Hepatocyte (in vitro differentiated cells): ENCODE data around the gene LRRC31. TPM values are rescaled to one million over a fixed set of nuclear protein-coding genes. Genes with fewer than 3 reads are reported as not detected.

Experiments used
- DNase-seq: peaks from one replicate; pipeline ENCODE4 v3.0.0-alpha.2; 2016; ENCODE audit warnings: low spot score
- H2AFZ ChIP-seq: fragments of 200-600 bp; sonication (generic); 2 replicates; pipeline ENCODE4 v1.6.0; 2016; ENCODE audit warnings: antibody characterized with exemption, mild to moderate bottlenecking
- H3K27ac ChIP-seq: fragments of 200-600 bp; sonication (generic); 2 replicates; pipeline ENCODE4 v1.5.1; 2016; ENCODE audit warnings: mild to moderate bottlenecking
- H3K27me3 ChIP-seq: fragments of 200-600 bp; sonication (generic); 2 replicates; pipeline ENCODE4 v1.6.1; 2016
- H3K36me3 ChIP-seq: fragments of 200-600 bp; sonication (generic); replicated peaks from 2 replicates; pipeline ENCODE4 v1.5.1; 2016; ENCODE audit warnings: low read depth; ENCODE audit not compliant: insufficient read depth
- H3K4me1 ChIP-seq: fragments of 200-600 bp; sonication (generic); 2 replicates; pipeline ENCODE4 v1.5.1; 2016; ENCODE audit warnings: mild to moderate bottlenecking, moderate library complexity; ENCODE audit not compliant: insufficient read depth
- H3K4me2 ChIP-seq: fragments of 200-600 bp; sonication (generic); 2 replicates; pipeline ENCODE4 v1.6.0; 2016
- H3K4me3 ChIP-seq: fragments of 200-600 bp; sonication (generic); 2 replicates; pipeline ENCODE4 v1.5.1; 2016; ENCODE audit warnings: mild to moderate bottlenecking
- H3K79me2 ChIP-seq: fragments of 200-600 bp; sonication (generic); 2 replicates; pipeline ENCODE4 v1.6.0; 2017; ENCODE audit warnings: mild to moderate bottlenecking
- H3K9me2 ChIP-seq: fragments of 200-600 bp; sonication (generic); replicated peaks from 2 replicates; pipeline ENCODE4 v1.6.0; 2017; ENCODE audit warnings: mild to moderate bottlenecking; ENCODE audit not compliant: insufficient read depth
- H3K9me3 ChIP-seq: fragments of 200-600 bp; sonication (generic); 2 replicates; pipeline ENCODE4 v1.5.1; 2016; ENCODE audit warnings: low read depth, mild to moderate bottlenecking
- H4K20me1 ChIP-seq: fragments of 200-600 bp; sonication (generic); 2 replicates; pipeline ENCODE4 v1.6.0; 2016; ENCODE audit warnings: mild to moderate bottlenecking; ENCODE audit not compliant: insufficient read depth, poor library complexity, severe bottlenecking
- EZH2 ChIP-seq: fragments of 200-600 bp; sonication (generic); IDR thresholded peaks from 2 replicates; pipeline ENCODE4 v1.6.1; 2016; ENCODE audit warnings: antibody characterized with exemption, mild to moderate bottlenecking, borderline replicate concordance
- EZH2phosphoT487 ChIP-seq: fragments of 200-600 bp; sonication (generic); IDR thresholded peaks from one replicate; pipeline ENCODE4 v1.6.1; 2018; ENCODE audit warnings: antibody characterized with exemption, mild to moderate bottlenecking, low read depth, moderate library complexity; ENCODE audit not compliant: unreplicated experiment, severe bottlenecking
- WGBS: methylation state at CpG from one replicate; pipeline ENCODE4 v1.1.6; 2016; ENCODE audit warnings: low lambda C conversion rate; ENCODE audit errors: missing lambda C conversion rate; 5-methylcytosine and 5-hydroxymethylcytosine counted together
- polyA plus RNA-seq: library from polyadenylated mRNA; unstranded; fragments of >200 nt; fragmentation: Nextera tagmentation; extraction: Ambion mirVana; gene quantifications from 2 replicates; pipeline ENCODE4 v1.2.1, GENCODE V29; 2016
- total RNA-seq: library from RNA; depleted of rRNA; stranded (reverse); fragments of >200 nt; gene quantifications from 2 replicates; pipeline ENCODE4 v1.2.3, GENCODE V29; 2014
- TF ChIP-seq, protein P1 (sequence below): fragments of 200-600 bp; sonication (generic); IDR thresholded peaks from 2 replicates; pipeline ENCODE4 v1.5.1; 2016; ENCODE audit warnings: antibody characterized with exemption, mild to moderate bottlenecking; ENCODE audit not compliant: poor library complexity

Gene LRRC31
- total and polyA plus RNA-seq, 2 experiments from 2014 or later, result 1.4 to 6.1 TPM

DNA sequence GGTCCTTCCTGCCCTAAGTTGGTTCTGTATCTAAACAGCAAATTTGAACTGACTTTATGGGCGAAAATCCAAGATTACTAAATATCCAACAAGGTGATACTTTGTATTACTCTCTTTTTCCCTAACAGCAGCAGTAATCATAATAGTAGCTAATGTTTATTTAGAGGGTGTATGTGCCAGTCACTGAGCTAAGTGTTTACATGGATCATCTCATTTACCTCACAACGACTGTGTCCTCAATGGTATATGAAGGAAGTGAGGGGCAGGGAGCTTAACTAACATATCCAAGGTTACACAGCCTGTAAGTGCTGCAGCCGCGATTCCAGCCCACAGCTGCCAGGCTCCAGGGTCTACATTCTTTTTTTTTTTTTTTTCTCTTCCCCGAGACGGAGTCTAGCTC, 46.8 kb downstream of the LRRC31 start:
- H4K20me1 ChIP-seq, result no peaks in the 10 kb centered on the region
- no peak for TF ChIP-seq EZH2phosphoT487
- TF ChIP-seq EZH2, result no peak
- TF ChIP-seq, protein P1, sequence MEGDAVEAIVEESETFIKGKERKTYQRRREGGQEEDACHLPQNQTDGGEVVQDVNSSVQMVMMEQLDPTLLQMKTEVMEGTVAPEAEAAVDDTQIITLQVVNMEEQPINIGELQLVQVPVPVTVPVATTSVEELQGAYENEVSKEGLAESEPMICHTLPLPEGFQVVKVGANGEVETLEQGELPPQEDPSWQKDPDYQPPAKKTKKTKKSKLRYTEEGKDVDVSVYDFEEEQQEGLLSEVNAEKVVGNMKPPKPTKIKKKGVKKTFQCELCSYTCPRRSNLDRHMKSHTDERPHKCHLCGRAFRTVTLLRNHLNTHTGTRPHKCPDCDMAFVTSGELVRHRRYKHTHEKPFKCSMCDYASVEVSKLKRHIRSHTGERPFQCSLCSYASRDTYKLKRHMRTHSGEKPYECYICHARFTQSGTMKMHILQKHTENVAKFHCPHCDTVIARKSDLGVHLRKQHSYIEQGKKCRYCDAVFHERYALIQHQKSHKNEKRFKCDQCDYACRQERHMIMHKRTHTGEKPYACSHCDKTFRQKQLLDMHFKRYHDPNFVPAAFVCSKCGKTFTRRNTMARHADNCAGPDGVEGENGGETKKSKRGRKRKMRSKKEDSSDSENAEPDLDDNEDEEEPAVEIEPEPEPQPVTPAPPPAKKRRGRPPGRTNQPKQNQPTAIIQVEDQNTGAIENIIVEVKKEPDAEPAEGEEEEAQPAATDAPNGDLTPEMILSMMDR, result no peak
- H3K4me2 ChIP-seq, result no peak overlapping the region
- H3K79me2 ChIP-seq, result no peaks in the 10 kb centered on the region
- H3K9me2 ChIP-seq, result no peaks in the 10 kb centered on the region
- H3K36me3 ChIP-seq, result no peaks in the 10 kb centered on the region
- H3K27me3 ChIP-seq, result no peaks in the 10 kb centered on the region
- no peaks in the 10 kb centered on the region for H3K4me1 ChIP-seq
- no peaks in the 10 kb centered on the region for H3K9me3 ChIP-seq
- no peak overlapping the region for H3K27ac ChIP-seq
- no peak overlapping the region for H3K4me3 ChIP-seq
- no peak overlapping the region for H2AFZ ChIP-seq
- WGBS, result 87% methylated on average over 6 of the region's 6 CpGs
- no peak for DNase-seq

DNA sequence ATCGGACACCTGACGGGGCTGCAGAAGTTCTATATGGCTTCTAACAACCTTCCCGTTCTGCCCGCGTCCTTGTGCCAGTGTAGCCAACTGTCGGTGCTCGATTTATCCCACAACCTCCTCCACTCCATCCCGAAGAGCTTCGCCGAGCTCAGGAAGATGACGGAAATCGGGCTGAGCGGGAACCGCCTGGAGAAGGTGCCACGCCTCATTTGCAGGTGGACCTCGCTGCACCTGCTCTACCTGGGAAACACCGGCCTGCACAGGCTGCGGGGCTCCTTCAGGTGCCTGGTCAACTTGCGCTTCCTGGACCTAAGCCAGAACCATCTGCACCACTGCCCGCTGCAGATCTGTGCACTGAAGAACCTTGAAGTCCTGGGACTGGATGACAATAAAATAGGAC, 47.2 kb downstream of the LRRC31 start:
- H3K27ac ChIP-seq, result no peak overlapping the region
- no peak for TF ChIP-seq EZH2phosphoT487
- TF ChIP-seq EZH2, result no peak
- TF ChIP-seq, protein P1, result no peak
- DNase-seq, result no peak
- H3K9me3 ChIP-seq, result no peaks in the 10 kb centered on the region
- no peak overlapping the region for H3K4me3 ChIP-seq
- H3K9me2 ChIP-seq, result no peaks in the 10 kb centered on the region
- no peak overlapping the region for H2AFZ ChIP-seq
- H3K27me3 ChIP-seq, result no peaks in the 10 kb centered on the region
- H3K4me1 ChIP-seq, result no peaks in the 10 kb centered on the region
- no peaks in the 10 kb centered on the region for H3K79me2 ChIP-seq
- WGBS, result 96% methylated on average over 20 of the region's 20 CpGs
- no peaks in the 10 kb centered on the region for H3K36me3 ChIP-seq
- H3K4me2 ChIP-seq, result no peak overlapping the region
- no peaks in the 10 kb centered on the region for H4K20me1 ChIP-seq

DNA sequence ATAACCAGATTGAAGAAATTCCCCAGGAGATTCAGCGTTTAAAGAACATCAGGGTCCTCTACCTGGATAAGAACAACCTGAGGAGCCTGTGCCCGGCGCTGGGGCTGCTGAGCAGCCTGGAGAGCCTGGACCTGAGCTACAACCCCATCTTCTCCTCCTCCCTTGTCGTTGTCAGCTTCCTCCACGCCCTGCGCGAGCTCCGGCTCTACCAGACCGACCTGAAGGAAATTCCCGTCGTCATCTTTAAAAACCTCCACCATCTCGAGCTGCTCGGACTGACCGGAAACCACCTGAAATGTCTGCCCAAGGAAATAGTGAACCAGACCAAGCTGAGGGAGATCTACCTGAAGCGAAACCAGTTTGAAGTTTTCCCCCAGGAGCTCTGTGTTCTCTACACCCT, 47.6 kb downstream of the LRRC31 start:
- H3K27me3 ChIP-seq, result no peaks in the 10 kb centered on the region

More for the DNA sequence above, 47.6 kb downstream of the LRRC31 start:
- no peak overlapping the region for H2AFZ ChIP-seq
- H3K4me3 ChIP-seq, result no peak overlapping the region
- H3K9me3 ChIP-seq, result no peaks in the 10 kb centered on the region
- H3K9me2 ChIP-seq, result no peaks in the 10 kb centered on the region
- H3K27ac ChIP-seq, result no peak overlapping the region
- no peaks in the 10 kb centered on the region for H3K4me1 ChIP-seq
- no peak for DNase-seq
- H3K36me3 ChIP-seq, result no peaks in the 10 kb centered on the region
- WGBS, result 96% methylated on average over 15 of the region's 15 CpGs
- H4K20me1 ChIP-seq, result no peaks in the 10 kb centered on the region
- H3K4me2 ChIP-seq, result no peak overlapping the region
- TF ChIP-seq EZH2phosphoT487 (no peak), EZH2 (no peak)
- TF ChIP-seq, protein P1, result no peak
- H3K79me2 ChIP-seq, result no peaks in the 10 kb centered on the region
